Measurements from ENCODE around the gene TPST2. TPM values are rescaled to one million over a fixed set of nuclear protein-coding genes. Genes with fewer than 3 reads are reported as not detected.

Gene TPST2
- total RNA-seq, 1 donor from 2014 or later: 26.2 TPM

- DNase-seq (ENCODE audit: low read depth): no peak
- H3K27me3 ChIP-seq (ENCODE audit: control insufficient read depth, insufficient read depth, low read length): peaks cover 4% of the 10 kb centered on the region
- no peak overlapping the region for H3K4me3 ChIP-seq (ENCODE audit: low read depth, low read length)
- no peaks in the 10 kb centered on the region for H3K36me3 ChIP-seq (ENCODE audit: control insufficient read depth, insufficient read depth, low read length)
- TF ChIP-seq CTCF (IDR thresholded peaks at IDR 0.05; ENCODE audit: insufficient read depth, low read length, poor library complexity, severe bottlenecking): no peak
Observed at GRCh38 chr22:26631282-26631681, 41.4 kb upstream of the TPST2 start.

- TF ChIP-seq CTCF (IDR thresholded peaks at IDR 0.05; ENCODE audit: insufficient read depth, low read length, poor library complexity, severe bottlenecking): no peak
- H3K4me3 ChIP-seq (ENCODE audit: low read depth, low read length): no peak overlapping the region
- peaks cover 4% of the 10 kb centered on the region for H3K27me3 ChIP-seq (ENCODE audit: control insufficient read depth, insufficient read depth, low read length)
- no peaks in the 10 kb centered on the region for H3K36me3 ChIP-seq (ENCODE audit: control insufficient read depth, insufficient read depth, low read length)
- DNase-seq (ENCODE audit: low read depth): no peak
Observed at GRCh38 chr22:26629988-26630761, 40.2 kb upstream of the TPST2 start.

GRCh38 chr22:26624803-26625202, 34.9 kb upstream of the TPST2 start:
- H3K4me3 ChIP-seq (ENCODE audit: low read depth, low read length): no peak overlapping the region
- TF ChIP-seq CTCF (IDR thresholded peaks at IDR 0.05; ENCODE audit: insufficient read depth, low read length, poor library complexity, severe bottlenecking): no peak
- no peaks in the 10 kb centered on the region for H3K36me3 ChIP-seq (ENCODE audit: control insufficient read depth, insufficient read depth, low read length)
- H3K27me3 ChIP-seq (ENCODE audit: control insufficient read depth, insufficient read depth, low read length): peaks cover 11% of the 10 kb centered on the region
- DNase-seq (ENCODE audit: low read depth): no peak

- Histone ChIP-seq H3K27me3 (ENCODE audit: control insufficient read depth, insufficient read depth, low read length) (peaks cover 13% of the 10 kb centered on the region), H3K4me3 (ENCODE audit: low read depth, low read length) (no peak overlapping the region), H3K36me3 (ENCODE audit: control insufficient read depth, insufficient read depth, low read length) (no peaks in the 10 kb centered on the region)
- no peak for DNase-seq (ENCODE audit: low read depth)
- TF ChIP-seq CTCF (IDR thresholded peaks at IDR 0.05; ENCODE audit: insufficient read depth, low read length, poor library complexity, severe bottlenecking): no peak
Observed at GRCh38 chr22:26623984-26624383, 34.1 kb upstream of the TPST2 start.

GRCh38 chr22:26621663-26622062, 31.7 kb upstream of the TPST2 start, which contains the start of gene CRYBA4:
TSS of gene CRYBA4 (plus strand) at chr22:26621963. CDS start at chr22:26622597, 634 bp downstream.
- DNase-seq (ENCODE audit: low read depth): no peak
- peaks cover 15% of the 10 kb centered on the region for H3K27me3 ChIP-seq (ENCODE audit: control insufficient read depth, insufficient read depth, low read length)
- no peak within 1 kb of the TSS for H3K4me3 ChIP-seq (ENCODE audit: low read depth, low read length)
- H3K36me3 ChIP-seq (ENCODE audit: control insufficient read depth, insufficient read depth, low read length): no peaks in the 10 kb centered on the region
- TF ChIP-seq CTCF (IDR thresholded peaks at IDR 0.05; ENCODE audit: insufficient read depth, low read length, poor library complexity, severe bottlenecking): no peak

- H3K36me3 ChIP-seq (ENCODE audit: control insufficient read depth, insufficient read depth, low read length): no peaks in the 10 kb centered on the region
- TF ChIP-seq CTCF (IDR thresholded peaks at IDR 0.05; ENCODE audit: insufficient read depth, low read length, poor library complexity, severe bottlenecking): no peak
- H3K4me3 ChIP-seq (ENCODE audit: low read depth, low read length): no peak overlapping the region
- peaks cover 23% of the 10 kb centered on the region for H3K27me3 ChIP-seq (ENCODE audit: control insufficient read depth, insufficient read depth, low read length)
- no peak for DNase-seq (ENCODE audit: low read depth)
Observed at GRCh38 chr22:26620197-26620596, 30.3 kb upstream of the TPST2 start.
